ENCODE results near the gene ELF5.

ELF5 gene

GRCh38 chr11:34521265-34521664 lies 7.7 kb upstream of the ELF5 start:
- no peak for DNase-seq

DNA sequence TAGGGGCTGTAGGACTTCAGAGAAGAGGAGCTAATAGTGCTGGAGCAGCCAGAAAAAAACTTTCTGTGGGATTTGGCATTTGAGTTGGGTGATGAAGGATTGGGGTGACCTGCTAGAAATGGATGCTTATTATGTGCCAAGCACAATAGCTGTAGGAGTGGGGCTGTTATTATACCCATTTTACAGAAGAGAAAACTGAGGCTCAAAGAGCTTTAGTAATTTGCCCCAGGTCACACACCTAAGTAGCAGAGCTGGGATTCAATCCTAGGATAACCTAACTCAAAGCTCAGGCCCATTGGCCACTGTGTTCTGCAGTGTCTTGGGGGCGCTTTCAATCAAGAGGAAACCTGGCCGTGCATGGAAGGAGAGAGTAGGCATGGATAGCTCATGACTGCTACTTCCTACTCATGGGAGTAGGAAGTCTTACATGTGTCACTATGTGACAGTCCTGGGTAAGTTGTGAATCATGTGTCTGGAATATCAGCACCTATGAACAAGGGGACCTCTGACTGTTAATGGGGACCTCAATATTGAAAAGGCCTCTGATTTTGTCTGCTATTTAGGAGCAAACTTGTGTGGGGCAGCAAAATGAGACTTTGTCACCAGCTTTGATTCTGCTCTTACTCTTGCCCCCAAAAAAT lies 6.1 kb upstream of the ELF5 start:
- DNase-seq: no peak

DNA sequence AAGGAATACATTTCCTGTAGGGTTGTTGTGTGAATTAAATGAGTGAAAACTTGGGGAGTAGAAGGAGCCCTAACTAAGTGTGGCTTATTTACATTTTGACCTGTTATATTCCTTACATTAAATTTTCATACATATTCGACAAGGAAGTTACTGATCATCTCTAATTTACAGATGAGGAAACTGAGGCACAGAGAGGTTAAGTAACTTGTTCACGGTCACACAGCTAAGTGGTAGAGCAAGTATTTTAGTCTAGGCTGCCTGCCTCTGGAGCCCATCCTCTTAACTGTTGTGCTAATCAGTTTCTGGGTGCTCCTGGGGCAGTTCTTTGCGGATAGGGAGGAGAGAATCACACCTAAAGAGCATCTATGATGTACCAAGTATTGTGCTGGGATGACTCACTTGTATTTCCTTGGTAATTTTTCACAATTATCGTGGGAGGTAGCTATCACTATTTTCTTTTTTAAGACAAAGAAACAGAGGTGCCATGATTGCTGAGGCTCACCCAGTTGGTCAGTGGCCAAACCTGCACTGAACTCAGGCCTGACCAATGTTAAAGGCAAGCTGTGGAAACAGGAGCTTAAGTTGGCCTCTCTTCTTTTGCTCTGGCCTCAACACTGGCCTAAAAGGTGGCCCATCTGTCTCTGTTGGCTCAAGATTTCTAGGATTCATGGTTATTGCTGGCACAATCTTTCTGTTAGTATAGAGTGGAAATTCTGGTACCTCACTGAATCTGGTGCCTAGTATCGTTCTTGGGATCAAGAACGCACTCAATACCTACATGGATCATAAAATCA lies 2.9 kb upstream of the ELF5 start:
- DNase-seq: no peak

GRCh38 chr11:34514597-34514996 lies 1.0 kb upstream of the ELF5 start:
- DNase-seq: no peak

- DNase-seq: no peak
These were observed 533 bp downstream of the ELF5 start for GRCh38 chr11:34512840-34513681.

- DNase-seq: no peak
These were observed 2.9 kb downstream of the ELF5 start for GRCh38 chr11:34510673-34511072.

DNA sequence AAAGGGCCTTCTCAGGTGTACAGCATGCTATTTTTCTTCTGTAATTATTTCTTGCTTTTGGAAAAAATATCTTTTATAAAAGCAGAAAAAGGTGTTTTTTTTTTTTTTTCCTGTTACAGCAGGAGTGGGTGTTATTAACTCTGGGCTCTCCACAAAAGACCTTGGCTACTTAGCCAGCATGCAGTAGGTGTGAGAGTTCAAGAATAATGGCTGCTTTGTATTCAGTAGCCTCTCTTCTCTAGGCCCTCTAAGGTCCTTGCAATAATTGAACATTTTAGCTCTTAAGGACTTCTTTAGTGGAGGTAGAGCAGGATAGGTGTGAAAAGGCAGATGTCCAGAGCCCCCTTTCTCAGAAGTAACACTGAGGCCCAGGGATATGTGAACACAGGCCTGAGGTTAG lies 3.4 kb downstream of the ELF5 start:
- DNase-seq: no peak

DNA sequence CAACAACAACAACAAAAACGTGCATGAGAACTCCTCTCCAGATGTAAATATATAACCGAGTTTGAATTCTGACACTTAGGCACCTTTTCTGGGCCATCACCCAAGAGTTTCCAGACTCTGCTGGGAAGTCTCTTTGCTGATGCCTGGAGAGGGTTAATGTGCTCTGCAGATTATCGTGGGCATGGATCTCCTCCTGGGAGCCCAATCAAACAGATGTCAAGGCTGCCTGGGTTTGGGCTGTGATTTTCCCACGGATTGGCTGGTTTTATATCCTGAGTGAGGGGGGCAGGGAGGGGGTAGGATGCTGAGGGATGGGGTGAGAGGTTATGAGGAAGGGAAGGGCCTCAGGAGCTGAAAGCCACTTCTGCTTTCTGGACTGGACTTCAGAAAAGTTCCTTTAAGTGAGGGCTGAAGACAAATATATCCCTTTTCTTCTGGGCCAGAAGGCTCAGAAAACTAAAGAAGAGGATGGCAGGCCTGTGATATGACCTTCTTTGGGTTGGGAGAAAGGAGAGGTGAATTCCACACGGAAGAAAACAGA lies 4.2 kb downstream of the ELF5 start:
- DNase-seq: no peak

DNA sequence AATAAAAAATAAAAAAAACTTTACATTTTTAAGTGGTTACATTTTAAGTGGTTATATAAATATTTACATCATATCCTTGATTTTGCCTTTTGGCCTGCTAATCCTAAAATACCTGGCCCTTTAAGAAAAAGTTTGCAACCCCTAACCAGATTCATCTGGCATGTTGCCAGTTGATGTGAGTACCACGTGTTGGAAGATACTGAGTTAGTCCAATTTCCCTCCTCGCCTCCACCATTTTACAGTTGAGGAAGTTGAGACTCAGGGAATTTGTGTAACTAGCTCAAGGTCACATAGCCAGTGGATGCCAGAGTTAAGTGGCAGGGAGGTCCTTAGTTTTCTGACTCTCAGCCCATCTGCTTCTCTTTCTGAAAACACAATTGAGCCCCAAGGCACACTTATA lies 5.1 kb downstream of the ELF5 start:
- no peak for DNase-seq

DNA sequence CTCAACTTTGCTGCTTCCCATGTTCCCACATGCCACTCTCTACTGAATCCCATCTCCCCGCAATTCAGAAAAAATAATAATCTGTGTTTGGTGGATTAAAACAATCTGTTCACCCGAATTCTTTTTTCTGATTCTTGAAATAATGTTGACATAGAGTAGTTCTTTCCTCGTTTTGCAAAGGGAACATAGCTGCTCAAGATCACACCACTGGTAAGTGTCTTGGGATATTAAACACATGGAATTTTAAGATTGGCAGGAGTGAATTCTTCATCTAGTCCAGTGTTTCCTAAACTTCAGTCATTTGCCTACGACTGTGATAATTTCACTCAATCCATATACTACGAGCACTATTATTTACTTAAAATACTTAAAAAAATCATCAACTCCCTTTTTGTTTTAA lies 6.0 kb downstream of the ELF5 start:
- DNase-seq: no peak

DNA sequence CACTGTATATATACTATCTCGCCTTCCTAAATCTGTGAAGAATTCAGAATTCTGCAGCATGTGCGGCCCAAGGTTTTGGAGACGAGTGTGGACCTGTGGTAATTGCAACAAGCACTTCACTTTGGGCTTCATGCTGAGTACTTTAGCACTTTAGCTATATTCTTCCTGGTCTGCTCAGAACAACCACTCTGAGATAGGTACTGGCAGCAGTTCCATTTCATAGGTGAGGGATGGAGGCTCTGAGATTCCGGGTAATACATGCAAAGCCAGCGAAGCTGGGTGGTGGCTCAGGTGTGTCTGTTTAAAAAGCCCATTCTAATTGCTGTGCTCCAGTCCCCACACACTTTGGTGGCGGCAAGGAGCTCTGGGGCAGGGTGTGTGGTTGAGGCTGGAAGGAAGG lies 6.4 kb downstream of the ELF5 start:
- no peak for DNase-seq

- DNase-seq: no peak
These were observed 7.7 kb downstream of the ELF5 start for GRCh38 chr11:34505874-34506273.

GRCh38 chr11:34502949-34503348 lies 10.6 kb downstream of the ELF5 start:
- DNase-seq: no peak

DNA sequence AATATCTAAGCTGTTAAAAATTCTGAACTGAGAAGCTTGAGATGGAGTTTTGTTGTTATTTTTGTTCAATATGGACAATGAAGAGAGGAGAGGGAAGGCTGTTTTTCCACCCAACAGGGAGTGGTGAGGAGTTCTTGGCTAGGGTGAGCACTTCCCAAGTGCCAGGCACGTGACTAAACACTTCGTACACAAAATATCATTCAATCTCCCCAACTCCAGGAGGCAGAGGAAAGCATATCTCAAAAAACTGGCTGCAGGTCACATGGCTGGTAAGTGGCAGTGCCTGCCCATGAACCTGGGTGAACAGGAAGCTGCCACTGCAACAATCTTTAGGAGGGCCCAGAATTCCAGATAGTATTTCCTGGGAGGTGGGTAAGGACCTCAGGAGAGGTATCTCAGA lies 11.6 kb downstream of the ELF5 start:
- no peak for DNase-seq

- DNase-seq: peak; percentile 19
These were observed 12.1 kb downstream of the ELF5 start for GRCh38 chr11:34501500-34501899.

- DNase-seq: no peak
These were observed 13.7 kb downstream of the ELF5 start for GRCh38 chr11:34499719-34500500.

- DNase-seq: no peak
These were observed 17.7 kb downstream of the ELF5 start for GRCh38 chr11:34495724-34496377.

DNA sequence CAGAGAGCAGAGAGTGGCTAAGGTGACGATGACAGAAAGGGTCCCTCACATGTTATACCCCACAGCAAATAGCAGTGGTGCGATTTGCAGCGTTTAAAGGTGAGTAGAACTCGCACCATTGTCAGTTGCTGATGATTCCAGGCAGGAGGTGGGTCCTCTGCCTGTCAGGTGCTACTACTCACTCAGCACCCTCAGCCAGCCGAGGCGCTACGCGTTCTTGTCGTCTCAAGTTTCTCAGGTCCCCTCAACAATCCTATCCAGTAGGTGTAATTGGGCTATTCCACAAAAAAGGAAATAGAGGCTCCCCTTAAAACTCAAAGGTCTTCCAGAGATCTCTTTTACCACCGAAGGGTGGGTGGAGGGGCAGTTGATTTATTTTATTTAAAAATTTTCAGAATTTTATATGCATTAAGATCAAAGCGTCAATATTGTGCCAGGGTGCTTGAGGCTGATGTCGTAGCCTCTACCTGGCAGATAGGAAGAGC lies 18.3 kb downstream of the ELF5 start:
- no peak for DNase-seq

- DNase-seq: no peak
These were observed 19.5 kb downstream of the ELF5 start for GRCh38 chr11:34493926-34494595.

- DNase-seq: no peak
These were observed 20.1 kb downstream of the ELF5 start for GRCh38 chr11:34493468-34493867.

GRCh38 chr11:34492806-34493414 lies 20.7 kb downstream of the ELF5 start:
- DNase-seq: no peak
